ENCODE measurements around the gene RASSF5.

GRCh38 chr1:206472024-206472423 lies 35.3 kb upstream of the RASSF5 start:
- TF ChIP-seq CTCF (IDR thresholded peaks at IDR 0.05; ENCODE audit: borderline replicate concordance, extremely low read depth, low read length, poor library complexity, severe bottlenecking) (no peak), EZH2 (IDR thresholded peaks at IDR 0.05; ENCODE audit: borderline replicate concordance, low read depth, low read length, severe bottlenecking) (no peak)

Data from DND-41 (cell line).